ENCODE results near the gene LTBP1. TPM values are rescaled to one million over a fixed set of nuclear protein-coding genes. Genes with fewer than 3 reads are reported as not detected.

The LTBP1 gene
- total and polyA plus RNA-seq, 10 of the 15 experiments (the other 5 are each of a cell fraction or from before 2014, with no cell fraction given): 0.01 to 0.28 (median 0.12) TPM; not detected in 2

- ATAC-seq: no peak
- Histone ChIP-seq H2AFZ (ENCODE audit: control insufficient read depth, low read depth, low read length) (no peak overlapping the region), H3K9ac (ENCODE audit: control insufficient read depth, insufficient read depth, low read length) (no peak overlapping the region), H3K4me2 (ENCODE audit: control insufficient read depth, insufficient read depth) (no peak overlapping the region), H3K36me3 (ENCODE audit: control insufficient read depth in 2 of 2, insufficient read depth in 2 of 2, low read length in 1 of 2) (no peaks in the 10 kb centered on the region), H3K27ac (ENCODE audit: control insufficient read depth, insufficient read depth) (no peak overlapping the region), H3K27me3 (replicated peaks in 1 of 2; ENCODE audit: control insufficient read depth in 2 of 2, insufficient read depth in 2 of 2, low read length in 1 of 2) (peaks cover 0 to 4% of the 10 kb centered on the region in 2 experiments; a peak in 2 of 4 replicates), H4K20me1 (ENCODE audit: control insufficient read depth, insufficient read depth) (no peaks in the 10 kb centered on the region), H3K4me3 (no peak overlapping the region), H3K9me3 (replicated peaks; ENCODE audit: control insufficient read depth, insufficient read depth, low read length) (no peaks in the 10 kb centered on the region), H3K79me2 (ENCODE audit: control insufficient read depth, insufficient read depth, low read length) (no peaks in the 10 kb centered on the region), H3K4me1 (ENCODE audit: control insufficient read depth, insufficient read depth, low read length) (no peaks in the 10 kb centered on the region)
- 0% methylated on average over 2 of the region's 2 CpGs for WGBS (ENCODE audit: insufficient coverage, insufficient replicate concordance, low lambda C conversion rate, missing lambda C conversion rate)
- no TSS peak for BruUV-seq (replicated peaks)
- in situ Hi-C loops (cut with MboI) (no loop called here), intact Hi-C loops (cut with micrococcal nuclease; ENCODE audit: unreplicated experiment) (no loop called here)
- CTCF ChIA-PET: interaction anchor here (0.9 kb wide), 1 partner anchor 377 kb away, joined by 3 read pairs; no protein-coding TSS in a partner anchor
- no peak for FAIRE-seq
- RAD21 ChIA-PET (ENCODE audit: unreplicated experiment): no interaction called here
- POLR2A ChIA-PET: no interaction called here
- no peak for DNase-seq (ENCODE audit: low read depth, low spot score)
- SMC1A ChIA-PET (ENCODE audit: uncharacterized antibody, unreplicated experiment): interaction anchor here (0.9 kb wide), 1 partner anchor 15 kb away, joined by 3 read pairs; no protein-coding TSS in a partner anchor
- no peak for TF ChIP-seq POU2F2 (IDR thresholded peaks at IDR 0.05; ENCODE audit: borderline replicate concordance, low read depth, low read length)
- no peak for TF ChIP-seq TCF7 (IDR thresholded peaks at IDR 0.05; ENCODE audit: borderline replicate concordance)
- TF ChIP-seq SREBF2 (IDR thresholded peaks at IDR 0.05; ENCODE audit: low read length): no peak
- no peak for TF ChIP-seq MAX (IDR thresholded peaks at IDR 0.05; ENCODE audit: low read depth, low read length)
- no peak for TF ChIP-seq RUNX3 (IDR thresholded peaks at IDR 0.05; ENCODE audit: low read length)
- TF ChIP-seq SP1 (IDR thresholded peaks at IDR 0.05; ENCODE audit: low read depth, low read length): no peak
- no peak for TF ChIP-seq HDAC2 (IDR thresholded peaks at IDR 0.05)
- no peak for TF ChIP-seq TBL1XR1 (IDR thresholded peaks at IDR 0.05; ENCODE audit: low read depth, low read length)
- TF ChIP-seq PKNOX1 (IDR thresholded peaks at IDR 0.05): no peak
- no peak for TF ChIP-seq CBX3 (IDR thresholded peaks at IDR 0.05; ENCODE audit: borderline replicate concordance, low read depth)
- TF ChIP-seq FOXM1 (IDR thresholded peaks at IDR 0.05; ENCODE audit: low read depth, low read length): no peak
- TF ChIP-seq ATF7 (IDR thresholded peaks at IDR 0.05; ENCODE audit: low read depth): no peak
- TF ChIP-seq, protein P1, sequence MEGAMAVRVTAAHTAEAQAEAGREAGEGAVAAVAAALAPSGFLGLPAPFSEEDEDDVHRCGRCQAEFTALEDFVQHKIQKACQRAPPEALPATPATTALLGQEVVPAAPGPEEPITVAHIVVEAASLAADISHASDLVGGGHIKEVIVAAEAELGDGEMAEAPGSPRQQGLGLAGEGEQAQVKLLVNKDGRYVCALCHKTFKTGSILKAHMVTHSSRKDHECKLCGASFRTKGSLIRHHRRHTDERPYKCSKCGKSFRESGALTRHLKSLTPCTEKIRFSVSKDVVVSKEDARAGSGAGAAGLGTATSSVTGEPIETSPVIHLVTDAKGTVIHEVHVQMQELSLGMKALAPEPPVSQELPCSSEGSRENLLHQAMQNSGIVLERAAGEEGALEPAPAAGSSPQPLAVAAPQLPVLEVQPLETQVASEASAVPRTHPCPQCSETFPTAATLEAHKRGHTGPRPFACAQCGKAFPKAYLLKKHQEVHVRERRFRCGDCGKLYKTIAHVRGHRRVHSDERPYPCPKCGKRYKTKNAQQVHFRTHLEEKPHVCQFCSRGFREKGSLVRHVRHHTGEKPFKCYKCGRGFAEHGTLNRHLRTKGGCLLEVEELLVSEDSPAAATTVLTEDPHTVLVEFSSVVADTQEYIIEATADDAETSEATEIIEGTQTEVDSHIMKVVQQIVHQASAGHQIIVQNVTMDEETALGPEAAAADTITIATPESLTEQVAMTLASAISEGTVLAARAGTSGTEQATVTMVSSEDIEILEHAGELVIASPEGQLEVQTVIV (IDR thresholded peaks at IDR 0.05; ENCODE audit: borderline replicate concordance, partially characterized antibody): no peak
- no peak for TF ChIP-seq NR2C1 (IDR thresholded peaks at IDR 0.05)
- no peak for TF ChIP-seq STAT1 (conservative IDR thresholded peaks at IDR 0.05)
- no peak for TF ChIP-seq NFXL1 (IDR thresholded peaks at IDR 0.05; ENCODE audit: borderline replicate concordance)
- no peak for TF ChIP-seq BMI1 (IDR thresholded peaks at IDR 0.05; ENCODE audit: borderline replicate concordance)
- TF ChIP-seq, protein P2, sequence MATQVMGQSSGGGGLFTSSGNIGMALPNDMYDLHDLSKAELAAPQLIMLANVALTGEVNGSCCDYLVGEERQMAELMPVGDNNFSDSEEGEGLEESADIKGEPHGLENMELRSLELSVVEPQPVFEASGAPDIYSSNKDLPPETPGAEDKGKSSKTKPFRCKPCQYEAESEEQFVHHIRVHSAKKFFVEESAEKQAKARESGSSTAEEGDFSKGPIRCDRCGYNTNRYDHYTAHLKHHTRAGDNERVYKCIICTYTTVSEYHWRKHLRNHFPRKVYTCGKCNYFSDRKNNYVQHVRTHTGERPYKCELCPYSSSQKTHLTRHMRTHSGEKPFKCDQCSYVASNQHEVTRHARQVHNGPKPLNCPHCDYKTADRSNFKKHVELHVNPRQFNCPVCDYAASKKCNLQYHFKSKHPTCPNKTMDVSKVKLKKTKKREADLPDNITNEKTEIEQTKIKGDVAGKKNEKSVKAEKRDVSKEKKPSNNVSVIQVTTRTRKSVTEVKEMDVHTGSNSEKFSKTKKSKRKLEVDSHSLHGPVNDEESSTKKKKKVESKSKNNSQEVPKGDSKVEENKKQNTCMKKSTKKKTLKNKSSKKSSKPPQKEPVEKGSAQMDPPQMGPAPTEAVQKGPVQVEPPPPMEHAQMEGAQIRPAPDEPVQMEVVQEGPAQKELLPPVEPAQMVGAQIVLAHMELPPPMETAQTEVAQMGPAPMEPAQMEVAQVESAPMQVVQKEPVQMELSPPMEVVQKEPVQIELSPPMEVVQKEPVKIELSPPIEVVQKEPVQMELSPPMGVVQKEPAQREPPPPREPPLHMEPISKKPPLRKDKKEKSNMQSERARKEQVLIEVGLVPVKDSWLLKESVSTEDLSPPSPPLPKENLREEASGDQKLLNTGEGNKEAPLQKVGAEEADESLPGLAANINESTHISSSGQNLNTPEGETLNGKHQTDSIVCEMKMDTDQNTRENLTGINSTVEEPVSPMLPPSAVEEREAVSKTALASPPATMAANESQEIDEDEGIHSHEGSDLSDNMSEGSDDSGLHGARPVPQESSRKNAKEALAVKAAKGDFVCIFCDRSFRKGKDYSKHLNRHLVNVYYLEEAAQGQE (IDR thresholded peaks at IDR 0.05; ENCODE audit: low read depth, low read length): no peak
These were observed 71.5 kb downstream of the LTBP1 start for GRCh38 chr2:33018271-33018670.

Measured in GM12878 (cell line).